Stomach (tissue), 9 donors: ENCODE measurements around the gene TRIM52. TPM values are rescaled to one million over a fixed set of nuclear protein-coding genes. Genes with fewer than 3 reads are reported as not detected.
"Not testable (repeated sequence)": the region's sequence is repeated elsewhere in the genome, so short reads cannot be mapped to it uniquely, and the experiment has no call there.

Experiments used
- DNase-seq, 2 donors: peaks; one replicate each; pipeline versions ENCODE4 v3.0.0 to v3.0.0-alpha.2; 2013 to 2019
- H3K27ac ChIP-seq, 5 donors: fragments of 200-600 bp in 4 of 5; sonication (generic) in 4 of 5; one replicate each; pipeline ENCODE4 v1.5.1; 2013 to 2019; ENCODE audit warnings: mild to moderate bottlenecking in 1 of 5, moderate library complexity in 1 of 5
- H3K27me3 ChIP-seq, 3 donors: fragments of 200-600 bp; sonication (generic); one replicate each; pipeline ENCODE4 v1.5.1; 2017 to 2019; ENCODE audit warnings: mixed run types in 1 of 3
- H3K36me3 ChIP-seq, 4 donors: fragments of 200-600 bp; sonication (generic); 1 replicate in 3 of 4; 2 replicates in 1 of 4; pipeline ENCODE4 v1.5.1; 2016 to 2019
- H3K4me1 ChIP-seq, 4 donors: fragments of 200-600 bp; sonication (generic); one replicate each; pipeline ENCODE4 v1.5.1; 2016 to 2019
- H3K4me3 ChIP-seq, 4 donors: fragments of 200-600 bp; sonication (generic) in 3 of 4; one replicate each; pipeline ENCODE4 v1.5.1; 2016 to 2019; ENCODE audit warnings: mild to moderate bottlenecking in 1 of 4
- H3K9me3 ChIP-seq, 4 donors: fragments of 200-600 bp; sonication (generic); one replicate each; pipeline ENCODE4 v1.5.1; 2016 to 2019
- CTCF ChIP-seq, 7 experiments: fragments of 450-650 bp in 4 of 7; fragments of 200-600 bp in 3 of 7; sonication (generic) in 3 of 7; IDR thresholded peaks; one replicate each; pipeline ENCODE4 v1.5.1; 2016 to 2019; ENCODE audit warnings: antibody characterized with exemption in 7 of 7, control low read depth in 2 of 7, mild to moderate bottlenecking in 1 of 7
- EP300 ChIP-seq: sonication (generic); formaldehyde crosslinking; IDR thresholded peaks from one replicate; pipeline ENCODE4 v1.6.1; 2017; ENCODE audit warnings: antibody characterized with exemption
- POLR2A ChIP-seq, 4 donors: fragments of 450-650 bp; IDR thresholded peaks; one replicate each; pipeline ENCODE4 v1.6.1; 2016; ENCODE audit warnings: antibody characterized with exemption in 4 of 4, control low read depth in 2 of 4, mild to moderate bottlenecking in 1 of 4, moderate library complexity in 1 of 4
- POLR2AphosphoS5 ChIP-seq, 3 donors: sonication (generic); formaldehyde crosslinking; IDR thresholded peaks; one replicate each; pipeline ENCODE4 v1.6.1; 2016; ENCODE audit warnings: antibody characterized with exemption in 3 of 3
- WGBS, 5 donors: extraction: QIAGEN DNeasy Blood & Tissue Kit in 3 of 5; methylation state at CpG; one replicate each; pipeline versions ENCODE4 v1.1.5 to v1.1.7; 2013 to 2018; 5-methylcytosine and 5-hydroxymethylcytosine counted together
- intact Hi-C: fragments of 100-400 bp; cut with DNase I; formaldehyde crosslinking; loops from one replicate; pipeline ENCODE4 v1.15.1; 2023; ENCODE audit warnings: low total_unique reads
- polyA plus RNA-seq, 3 donors: library from polyadenylated mRNA; stranded (reverse); fragments of 200-250 nt; gene quantifications; one replicate each; pipeline ENCODE4 v1.2.3, GENCODE V29; 2013
- total RNA-seq, 5 donors: library from RNA; depleted of rRNA; stranded (reverse); fragments of >200 nt; gene quantifications; one replicate each; pipeline versions ENCODE4 v1.1.0 to v1.2.3, GENCODE V29; 2014 to 2016
- donor health status: healthy with polysubstance abuse.
- donor health status: Bipolar disorder and iron deficiency.
- donor health status: healthy.

The TRIM52 gene
- total and polyA plus RNA-seq, 8 donors = 3.8 to 29.9 (median 12.5) TPM

- Histone ChIP-seq H3K27ac (no peak overlapping the region), H3K27me3 (no peaks in the 10 kb centered on the region), H3K4me3 (no peak overlapping the region), H3K9me3 (no peaks in the 10 kb centered on the region), H3K4me1 (no peaks in the 10 kb centered on the region), H3K36me3 (no peaks in the 10 kb centered on the region)
- TF ChIP-seq CTCF (IDR thresholded peaks at IDR 0.05) (no peak), EP300 (no peak), POLR2AphosphoS5 (IDR thresholded peaks at IDR 0.05) (no peak), POLR2A (IDR thresholded peaks at IDR 0.05) (no peak)
- DNase-seq = no peak
- intact Hi-C loops = no loop called here
- 85 to 92% (median 88%) methylated on average over 7 of the region's 7 CpGs for WGBS, 5 donors
Measured at GRCh38 chr5:181280251-181280762, 19.4 kb upstream of the TRIM52 start.

- H3K27me3 ChIP-seq, H3K36me3 ChIP-seq, H3K4me1 ChIP-seq, H3K9me3 ChIP-seq, intact Hi-C loops: not testable (repeated sequence)
- Histone ChIP-seq H3K27ac (peak overlapping the region in 1 of 5 donors; percentile 29), H3K4me3 (peak overlapping the region in 3 of 4 donors; percentile 13 to 16 (median 13))
- DNase-seq = peak; percentile 51 to 65
- peak in 3 of 7 experiments; percentile 15 to 39 (median 21) for TF ChIP-seq CTCF (IDR thresholded peaks at IDR 0.05)
- 17 to 28% (median 21%) methylated on average over 26 to 28 of the region's 28 CpGs for WGBS, 5 donors
Measured at GRCh38 chr5:181273433-181273744, 12.4 kb upstream of the TRIM52 start.

GRCh38 chr5:181271081-181271480 lies 10.1 kb upstream of the TRIM52 start:
- H3K9me3 ChIP-seq = no peaks in the 10 kb centered on the region
- H3K36me3 ChIP-seq = no peaks in the 10 kb centered on the region
- no peak overlapping the region for H3K27ac ChIP-seq
- intact Hi-C loops = no loop called here
- no peak for DNase-seq
- peaks cover 0 to 5% (median 2%) of the 10 kb centered on the region in 4 donors for H3K4me1 ChIP-seq
- no peak overlapping the region for H3K4me3 ChIP-seq
- 85 to 91% (median 89%) methylated on average over 3 of the region's 3 CpGs for WGBS, 5 donors
- TF ChIP-seq EP300 (no peak), CTCF (IDR thresholded peaks at IDR 0.05) (no peak), POLR2A (IDR thresholded peaks at IDR 0.05) (no peak), POLR2AphosphoS5 (IDR thresholded peaks at IDR 0.05) (no peak)
- H3K27me3 ChIP-seq = no peaks in the 10 kb centered on the region

GRCh38 chr5:181267907-181268306 lies 7.0 kb upstream of the TRIM52 start:
- DNase-seq, H3K27ac ChIP-seq, H3K9me3 ChIP-seq, intact Hi-C loops, H3K27me3 ChIP-seq, H3K4me3 ChIP-seq: not testable (repeated sequence)
- H3K36me3 ChIP-seq = peaks cover 0 to 14% (median 13%) of the 10 kb centered on the region in 4 donors
- H3K4me1 ChIP-seq = peaks cover 0 to 11% (median 7%) of the 10 kb centered on the region in 4 donors
- 83 to 91% (median 86%) methylated on average over 12 of the region's 12 CpGs for WGBS, 5 donors

- peaks cover 0 to 14% (median 13%) of the 10 kb centered on the region in 4 donors for H3K36me3 ChIP-seq
- peaks cover 0 to 16% (median 12%) of the 10 kb centered on the region in 4 donors for H3K4me1 ChIP-seq
- H3K4me3 ChIP-seq, H3K27me3 ChIP-seq, DNase-seq, H3K27ac ChIP-seq, H3K9me3 ChIP-seq, intact Hi-C loops: not testable (repeated sequence)
- WGBS, 5 donors = 46 to 56% (median 53%) methylated on average over 8 of the region's 8 CpGs
Measured at GRCh38 chr5:181267291-181267904, 6.5 kb upstream of the TRIM52 start.
